Right lobe of liver (tissue), 6 donors: ENCODE data around the gene MTA1. TPM values are rescaled to one million over a fixed set of nuclear protein-coding genes. Genes with fewer than 3 reads are reported as not detected.

Experiments
- ATAC-seq, 4 donors: fragments of 200-7000 bp; cut with Tn5 transposase; one replicate each; pipeline ENCODE4 v1.9.1; 2020; ENCODE audit warnings: mild to moderate bottlenecking in 4 of 4, moderate library complexity in 4 of 4
- DNase-seq, 3 donors: peaks; one replicate each; pipeline ENCODE4 v3.0.0-alpha.2; 2020
- H3K27ac ChIP-seq, 3 donors: fragments of 200-600 bp; one replicate each; pipeline ENCODE4 v1.8.0; 2022
- H3K27me3 ChIP-seq, 2 donors: fragments of 200-600 bp; one replicate each; pipeline ENCODE4 v1.8.0; 2022
- H3K36me3 ChIP-seq, 4 donors: fragments of 200-600 bp; sonication (generic) in 1 of 4; one replicate each; pipeline versions ENCODE4 v1.5.1 to v1.8.0; 2017 to 2022; ENCODE audit warnings: control low read depth in 1 of 4
- H3K4me1 ChIP-seq, 4 donors: fragments of 200-600 bp; sonication (generic) in 1 of 4; one replicate each; pipeline versions ENCODE4 v1.5.1 to v1.8.0; 2017 to 2022; ENCODE audit warnings: control low read depth in 1 of 4
- H3K4me3 ChIP-seq, 3 donors: fragments of 200-600 bp; one replicate each; pipeline ENCODE4 v1.8.0; 2022
- H3K9me3 ChIP-seq, 4 donors: fragments of 200-600 bp; sonication (generic) in 1 of 4; one replicate each; pipeline versions ENCODE4 v1.5.1 to v1.8.0; 2017 to 2022; ENCODE audit warnings: control low read depth in 1 of 4
- POLR2A ChIP-seq: fragments of 450-650 bp; IDR thresholded peaks from one replicate; pipeline ENCODE4 v1.6.1; 2017; ENCODE audit warnings: antibody characterized with exemption, mild to moderate bottlenecking
- WGBS: methylation state at CpG from one replicate; pipeline ENCODE4 v1.1.6; 2018; ENCODE audit warnings: low coverage, low lambda C conversion rate; ENCODE audit not compliant: insufficient coverage; ENCODE audit errors: missing lambda C conversion rate; 5-methylcytosine and 5-hydroxymethylcytosine counted together
- intact Hi-C, 2 donors: fragments of 100-400 bp; cut with DNase I; formaldehyde crosslinking; loops; one replicate each; pipeline versions ENCODE4 v1.11.2 to v1.14.1; 2022
- total RNA-seq, 6 experiments: library from RNA; depleted of rRNA in 2 of 6; stranded (reverse); fragments of >200 nt in 2 of 6; fragmentation: NEBNext Ultra II Directional in 3 of 6; extraction: Animal tissue kit (Norgen Biotek cat#: 25700) in 3 of 6; gene quantifications; one replicate each; pipeline versions ENCODE4 v1.1.0 to v1.2.4, GENCODE V29; 2016 to 2023
- TF ChIP-seq, protein P1 (sequence below), 4 donors: fragments of 200-600 bp in 3 of 4; fragments of 450-650 bp in 1 of 4; IDR thresholded peaks; one replicate each; pipeline versions ENCODE4 v1.5.1 to v1.8.0; 2016 to 2022; ENCODE audit warnings: antibody characterized with exemption in 4 of 4, mild to moderate bottlenecking in 2 of 4
- donor health status: DM: no; HTN: yes; CAD: no.
- donor health status: DM: no; HTN: no; CAD: no.
- donor health status: DM: no; HTN: no; CAD: no.
- donor health status: DM: no; HTN: yes; CAD: no.
- donor health status: DM: no; HTN: yes; CAD: no.

MTA1 gene
- total RNA-seq, 6 experiments from 2014 or later: 18.6 to 45.1 (median 29.2) TPM

DNA sequence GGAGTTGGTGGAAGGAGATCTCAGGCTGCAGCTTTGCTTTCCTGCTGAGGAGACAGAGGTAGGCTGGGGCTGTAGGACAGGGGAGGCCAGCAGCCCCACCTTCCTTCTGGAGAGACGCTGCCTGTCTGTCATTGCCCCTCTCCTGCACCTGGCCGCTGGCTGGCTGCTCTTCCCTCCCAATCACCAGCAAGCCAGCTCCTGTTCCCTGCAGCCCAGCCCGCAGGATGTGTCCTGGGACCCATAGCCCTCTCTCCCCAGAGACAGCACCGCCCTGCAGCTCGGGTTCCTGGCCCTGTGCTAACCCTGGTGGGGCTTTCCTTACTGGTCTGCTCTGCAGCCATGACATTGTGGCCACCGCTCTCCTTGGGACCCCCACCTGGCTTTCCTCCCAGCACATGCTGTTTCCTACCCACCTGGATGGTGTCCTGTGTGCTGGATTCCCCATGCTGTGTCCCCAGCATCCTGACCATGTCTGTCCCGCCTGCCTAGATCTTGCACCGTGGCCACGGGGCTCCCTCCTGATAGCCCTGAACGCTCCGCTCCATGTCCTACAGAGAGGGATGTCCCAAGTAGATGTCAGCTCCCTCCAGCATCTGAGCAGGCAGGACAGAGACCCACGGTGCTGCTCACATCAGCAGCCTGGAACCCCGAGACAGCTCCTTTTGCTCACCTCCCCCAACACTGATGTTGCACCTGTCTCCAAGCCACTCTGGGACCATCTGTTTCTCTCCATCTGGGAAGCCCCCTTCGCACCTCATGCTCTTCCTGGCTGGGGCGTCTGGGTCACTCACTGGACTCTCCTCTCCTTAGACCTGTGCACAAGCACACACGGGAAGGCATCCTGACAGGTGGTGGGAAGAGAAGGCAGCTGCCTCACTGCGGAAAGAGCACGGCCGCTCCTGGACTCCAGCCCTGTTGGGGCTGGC, 1.1 kb upstream of the MTA1 start:
- intact Hi-C loops: no loop called here
- TF ChIP-seq, protein P1, sequence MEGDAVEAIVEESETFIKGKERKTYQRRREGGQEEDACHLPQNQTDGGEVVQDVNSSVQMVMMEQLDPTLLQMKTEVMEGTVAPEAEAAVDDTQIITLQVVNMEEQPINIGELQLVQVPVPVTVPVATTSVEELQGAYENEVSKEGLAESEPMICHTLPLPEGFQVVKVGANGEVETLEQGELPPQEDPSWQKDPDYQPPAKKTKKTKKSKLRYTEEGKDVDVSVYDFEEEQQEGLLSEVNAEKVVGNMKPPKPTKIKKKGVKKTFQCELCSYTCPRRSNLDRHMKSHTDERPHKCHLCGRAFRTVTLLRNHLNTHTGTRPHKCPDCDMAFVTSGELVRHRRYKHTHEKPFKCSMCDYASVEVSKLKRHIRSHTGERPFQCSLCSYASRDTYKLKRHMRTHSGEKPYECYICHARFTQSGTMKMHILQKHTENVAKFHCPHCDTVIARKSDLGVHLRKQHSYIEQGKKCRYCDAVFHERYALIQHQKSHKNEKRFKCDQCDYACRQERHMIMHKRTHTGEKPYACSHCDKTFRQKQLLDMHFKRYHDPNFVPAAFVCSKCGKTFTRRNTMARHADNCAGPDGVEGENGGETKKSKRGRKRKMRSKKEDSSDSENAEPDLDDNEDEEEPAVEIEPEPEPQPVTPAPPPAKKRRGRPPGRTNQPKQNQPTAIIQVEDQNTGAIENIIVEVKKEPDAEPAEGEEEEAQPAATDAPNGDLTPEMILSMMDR (IDR thresholded peaks at IDR 0.05): no peak
- TF ChIP-seq POLR2A: no peak
- H3K27ac ChIP-seq: peak overlapping the region in 1 of 3 donors; percentile 73
- 100% methylated on average over 5 of the region's 19 CpGs for WGBS
- no peak for DNase-seq
- no peaks in the 10 kb centered on the region for H3K27me3 ChIP-seq
- no peaks in the 10 kb centered on the region for H3K9me3 ChIP-seq
- H3K4me3 ChIP-seq: peak overlapping the region; percentile 60 to 74 (median 69)
- ATAC-seq: no peak
- H3K4me1 ChIP-seq: peaks cover 0 to 26% (median 3%) of the 10 kb centered on the region in 4 donors
- H3K36me3 ChIP-seq: no peaks in the 10 kb centered on the region

DNA sequence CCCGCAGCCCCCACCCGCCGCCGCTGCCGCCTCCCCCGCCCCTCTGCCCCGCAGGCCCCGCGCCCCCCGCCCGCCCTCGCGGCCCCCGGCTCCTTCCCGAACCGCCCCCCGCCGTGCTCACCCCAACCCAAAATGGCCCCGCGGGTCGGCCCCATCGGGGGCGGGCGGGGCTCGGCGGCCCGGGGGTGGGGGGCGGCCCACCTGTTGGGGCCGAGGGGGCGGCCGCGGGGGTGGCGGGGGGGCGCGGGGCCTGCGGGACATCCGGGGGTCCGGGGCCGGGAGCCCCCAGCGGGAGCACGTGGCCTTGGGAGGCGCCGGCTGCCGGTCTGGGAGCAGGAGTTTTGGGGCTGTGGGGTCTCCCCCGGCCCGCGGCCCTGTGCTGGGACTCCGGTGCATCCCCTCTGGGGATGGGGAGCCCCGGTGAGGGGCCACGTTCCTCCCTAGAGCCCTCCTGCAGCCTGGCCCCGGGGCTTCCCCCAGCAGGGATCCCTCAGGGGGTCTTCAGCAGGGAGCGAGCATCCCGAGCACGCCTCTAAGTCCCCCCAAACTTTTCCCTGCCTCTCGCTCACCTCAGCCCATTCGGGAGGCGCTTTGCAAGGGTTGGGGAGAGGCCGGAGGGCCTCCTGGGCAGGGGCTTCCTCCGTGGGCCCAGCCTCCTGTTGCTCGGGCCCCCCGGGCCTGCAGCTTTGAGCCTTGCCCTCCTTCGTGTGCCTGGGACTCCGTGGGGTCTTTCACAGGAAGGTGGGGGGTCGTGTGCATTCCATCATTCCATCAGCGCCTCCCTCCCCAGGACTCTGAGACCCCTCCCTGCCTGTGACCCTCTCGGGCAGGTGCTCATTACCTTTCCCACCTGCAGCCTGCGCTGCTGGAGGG, 710 bp downstream of the MTA1 start:
- Histone ChIP-seq H3K4me3 (peak overlapping the region; percentile 54 to 74 (median 58)), H3K27ac (peak overlapping the region in 2 of 3 donors; percentile 33 to 60), H3K9me3 (no peaks in the 10 kb centered on the region), H3K27me3 (no peaks in the 10 kb centered on the region), H3K4me1 (peaks cover 0 to 23% (median 3%) of the 10 kb centered on the region in 4 donors), H3K36me3 (no peaks in the 10 kb centered on the region)
- intact Hi-C loops: no loop called here
- 26% methylated on average over 5 of the region's 67 CpGs for whole genome bisulfite sequencing
- DNase-seq: no peak
- no peak for ATAC-seq
- no peak for TF ChIP-seq POLR2A
- TF ChIP-seq, protein P1 (IDR thresholded peaks at IDR 0.05): no peak

DNA sequence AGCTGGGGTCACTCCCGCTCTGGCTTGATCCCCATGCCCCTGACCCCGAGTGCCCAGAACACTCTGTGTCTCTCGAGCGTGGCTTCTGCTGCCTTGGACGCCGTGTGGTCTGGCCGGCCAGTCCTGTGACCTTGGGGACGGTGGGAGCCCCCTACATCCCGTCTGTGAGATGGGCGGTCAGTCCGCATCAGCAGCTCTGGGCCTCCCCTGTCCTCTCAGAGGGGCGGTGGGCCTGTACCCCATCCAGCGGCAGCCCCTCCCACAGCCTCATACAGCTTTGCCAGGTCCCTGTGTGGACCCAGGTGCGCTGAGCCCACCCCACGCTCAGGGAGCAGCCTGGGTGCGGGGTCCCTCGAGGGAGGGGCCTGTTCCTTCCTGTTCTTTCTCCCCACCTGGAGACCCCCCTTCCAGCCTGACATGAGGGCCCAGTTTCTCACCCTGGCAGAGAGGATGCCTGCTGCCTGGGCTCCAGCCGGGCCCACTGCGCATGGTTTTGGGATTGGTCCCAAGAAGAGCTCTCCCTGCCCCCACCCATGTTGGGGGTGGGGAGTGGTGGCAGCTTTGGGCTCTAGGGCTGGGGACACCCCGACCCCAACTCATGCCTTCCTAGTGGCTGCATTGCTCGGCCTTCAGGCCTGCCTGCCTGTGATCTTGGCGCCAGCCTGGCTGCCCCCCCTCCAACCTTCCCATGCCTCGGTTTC, 1.5 kb downstream of the MTA1 start:
- 21% methylated on average over 8 of the region's 23 CpGs for WGBS
- intact Hi-C loops: no loop called here
- DNase-seq: no peak
- Histone ChIP-seq H3K4me1 (peaks cover 0 to 23% (median 3%) of the 10 kb centered on the region in 4 donors), H3K27me3 (no peaks in the 10 kb centered on the region), H3K27ac (no peak overlapping the region), H3K36me3 (no peaks in the 10 kb centered on the region), H3K9me3 (no peaks in the 10 kb centered on the region), H3K4me3 (peak overlapping the region in 2 of 3 donors; percentile 54 to 74)
- ATAC-seq: peak in 1 of 4 donors; percentile 1
- TF ChIP-seq POLR2A: no peak
- TF ChIP-seq, protein P1 (IDR thresholded peaks at IDR 0.05): no peak
